GM18517 (cell line): ENCODE measurements around the gene KDM1A.

Experiments
- ATAC-seq: cut with Tn5 transposase; IDR thresholded peaks from one replicate; pipeline ENCODE4 v1.9.1; 2021; ENCODE audit warnings: mild to moderate bottlenecking, moderate library complexity; ENCODE audit not compliant: unreplicated experiment

Gene KDM1A

GRCh38 chr1:23103001-23103889, 84.0 kb downstream of the KDM1A start:
- ATAC-seq, result no peak

DNA sequence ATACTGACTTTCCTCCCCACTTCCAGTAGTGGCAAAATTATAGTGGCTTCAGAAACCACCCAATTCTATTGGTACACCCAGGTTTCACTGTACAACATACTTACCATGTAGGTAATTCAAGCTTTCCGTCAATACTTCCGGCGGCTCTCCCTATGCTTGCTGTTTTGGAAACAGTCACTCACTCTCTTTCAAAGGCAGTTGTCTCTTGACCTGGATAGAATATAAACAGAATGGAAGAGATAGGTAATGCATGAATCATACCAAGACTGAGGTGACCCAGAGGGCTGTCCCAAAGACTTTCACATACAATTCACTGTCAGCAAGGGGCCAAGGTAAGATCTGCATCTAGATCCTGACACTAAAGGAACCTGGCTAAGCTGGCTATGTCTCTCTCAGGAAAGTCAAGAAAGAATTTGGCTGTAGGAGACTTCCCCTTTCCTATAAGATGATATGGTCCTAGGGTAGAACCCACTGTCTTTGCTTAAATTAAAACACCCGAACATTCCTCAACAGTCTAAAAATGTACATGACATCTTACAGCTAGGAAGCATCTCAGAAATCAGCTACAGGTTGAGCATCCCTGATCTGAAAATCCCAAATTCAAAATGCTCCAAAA, 89.8 kb downstream of the KDM1A start:
- no peak for ATAC-seq

- no peak for ATAC-seq
These were observed 91.1 kb downstream of the KDM1A start for GRCh38 chr1:23110391-23110790.

- ATAC-seq, result no peak
These were observed 92.6 kb downstream of the KDM1A start for GRCh38 chr1:23111600-23112535.

DNA sequence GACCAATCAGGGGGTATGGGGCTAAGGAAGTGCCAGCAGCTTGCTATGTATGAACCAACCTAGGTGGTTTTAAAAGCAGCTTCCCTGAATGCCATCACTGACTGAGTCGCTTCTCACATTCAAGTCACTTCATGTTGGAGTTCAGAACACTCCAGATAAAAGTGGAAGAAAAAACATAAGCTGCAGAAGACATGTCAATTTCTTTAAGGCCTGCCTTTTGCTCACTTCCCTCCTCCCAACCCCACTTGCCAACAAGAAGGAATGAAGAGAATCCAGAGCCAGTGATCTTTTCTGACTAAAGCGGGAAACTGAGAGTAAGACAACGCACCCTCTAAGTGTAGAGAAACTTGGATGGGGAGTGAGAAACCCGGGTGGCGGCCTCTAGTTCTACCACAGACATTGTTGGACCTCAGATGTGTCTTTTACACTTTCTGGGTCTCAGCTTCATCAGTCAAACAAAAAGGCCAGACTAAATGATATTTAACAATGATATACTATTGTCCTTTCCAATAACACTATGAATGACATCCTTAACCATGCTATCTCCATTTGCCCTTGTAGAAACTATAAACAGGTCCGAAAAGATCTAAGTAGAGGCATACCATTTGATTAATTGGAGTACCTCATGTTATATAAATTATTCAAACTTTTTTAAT, 95.3 kb downstream of the KDM1A start:
- ATAC-seq, result no peak

DNA sequence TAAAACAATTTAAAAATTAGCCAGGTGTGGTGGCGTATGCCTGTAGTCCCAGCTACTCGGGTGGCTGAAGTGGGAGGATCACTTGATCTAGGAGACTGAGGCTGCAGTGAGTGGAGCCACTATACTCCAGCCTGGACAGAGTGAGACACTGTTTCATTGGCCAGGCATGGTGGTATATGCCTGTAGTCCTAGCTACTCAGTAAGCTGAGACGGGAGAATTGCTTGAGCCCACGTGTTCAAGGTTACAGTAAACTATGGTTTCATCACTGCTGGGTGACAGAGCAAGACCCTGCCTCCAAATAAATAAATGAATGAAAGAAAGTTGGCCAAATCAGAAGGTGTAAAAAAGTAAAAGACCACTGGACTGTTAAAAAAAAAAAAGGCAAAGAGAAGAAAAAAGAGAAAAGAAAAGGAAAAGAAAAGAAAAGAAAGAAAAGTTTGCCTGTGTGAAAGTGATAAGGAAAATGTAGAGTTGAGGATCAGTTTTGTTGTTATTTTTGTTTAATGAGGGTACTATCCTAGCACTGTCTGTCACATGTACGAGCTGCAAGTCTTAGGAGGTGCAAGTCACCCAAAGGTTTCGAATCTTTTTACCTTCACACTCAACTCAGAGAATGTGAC, 97.1 kb downstream of the KDM1A start:
- no peak for ATAC-seq

DNA sequence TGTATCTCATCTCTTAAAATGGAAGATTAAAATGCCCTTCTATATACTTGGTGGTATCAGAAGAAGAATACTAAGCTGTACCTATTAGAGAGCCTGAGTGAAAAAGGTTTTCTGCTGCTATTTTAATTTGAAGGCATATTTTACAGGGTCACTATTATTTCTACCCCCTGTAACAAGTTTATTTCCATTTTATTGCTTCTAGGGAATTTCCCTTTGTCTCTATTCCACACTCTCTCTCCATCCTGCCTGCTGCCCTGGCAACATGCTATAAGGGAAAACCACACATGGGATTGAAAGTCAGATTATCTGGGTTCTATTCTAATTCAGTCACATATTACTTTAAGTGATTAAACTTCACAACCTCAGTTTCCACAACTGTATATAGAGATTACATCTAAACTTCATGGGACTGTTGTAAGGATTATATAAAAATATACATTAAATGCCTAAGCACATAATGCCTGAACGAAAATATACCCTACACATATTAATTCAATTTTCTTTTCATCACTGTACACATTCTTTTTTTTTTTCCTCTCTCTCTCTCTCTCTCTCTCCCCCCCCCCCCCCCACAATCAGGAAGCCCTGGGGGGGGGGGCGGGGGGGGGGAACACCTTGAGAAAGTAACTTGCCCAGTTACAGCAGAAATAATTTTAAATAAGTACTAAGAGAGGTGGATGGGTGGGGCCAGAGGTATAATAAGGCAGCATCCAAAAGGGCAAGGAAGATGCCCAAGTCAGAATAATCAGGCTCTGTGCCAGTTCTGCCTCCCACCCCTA, 97.8 kb downstream of the KDM1A start:
- ATAC-seq, result no peak

DNA sequence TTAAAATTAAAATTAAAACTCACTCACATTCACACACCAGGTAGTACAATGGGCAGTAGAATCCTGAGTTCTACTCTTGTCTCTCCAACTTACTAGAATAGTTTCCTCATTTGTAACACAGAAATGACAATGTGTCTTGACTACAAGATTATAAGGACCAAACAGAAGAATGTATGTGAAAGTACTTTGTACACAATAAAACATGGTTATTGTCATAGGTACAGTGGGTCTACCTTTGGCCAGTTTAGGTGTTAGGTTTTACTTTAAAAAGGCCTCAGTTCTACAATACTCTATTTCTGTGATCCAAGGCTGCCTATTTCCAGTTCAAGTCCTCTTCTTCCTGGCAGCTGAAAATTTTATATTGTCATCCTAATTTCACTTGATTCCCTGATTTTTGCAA, 99.1 kb downstream of the KDM1A start:
- no peak for ATAC-seq

- no peak for ATAC-seq
These were observed 99.9 kb downstream of the KDM1A start for GRCh38 chr1:23118957-23119792.

- no peak for ATAC-seq
These were observed 101.1 kb downstream of the KDM1A start for GRCh38 chr1:23120383-23120782.

- ATAC-seq, result no peak
These were observed 102.9 kb downstream of the KDM1A start for GRCh38 chr1:23122023-23122748.

- ATAC-seq, result no peak
These were observed 103.5 kb downstream of the KDM1A start for GRCh38 chr1:23122796-23123195.

- ATAC-seq, result no peak
These were observed 104.3 kb downstream of the KDM1A start for GRCh38 chr1:23123528-23123927.

DNA sequence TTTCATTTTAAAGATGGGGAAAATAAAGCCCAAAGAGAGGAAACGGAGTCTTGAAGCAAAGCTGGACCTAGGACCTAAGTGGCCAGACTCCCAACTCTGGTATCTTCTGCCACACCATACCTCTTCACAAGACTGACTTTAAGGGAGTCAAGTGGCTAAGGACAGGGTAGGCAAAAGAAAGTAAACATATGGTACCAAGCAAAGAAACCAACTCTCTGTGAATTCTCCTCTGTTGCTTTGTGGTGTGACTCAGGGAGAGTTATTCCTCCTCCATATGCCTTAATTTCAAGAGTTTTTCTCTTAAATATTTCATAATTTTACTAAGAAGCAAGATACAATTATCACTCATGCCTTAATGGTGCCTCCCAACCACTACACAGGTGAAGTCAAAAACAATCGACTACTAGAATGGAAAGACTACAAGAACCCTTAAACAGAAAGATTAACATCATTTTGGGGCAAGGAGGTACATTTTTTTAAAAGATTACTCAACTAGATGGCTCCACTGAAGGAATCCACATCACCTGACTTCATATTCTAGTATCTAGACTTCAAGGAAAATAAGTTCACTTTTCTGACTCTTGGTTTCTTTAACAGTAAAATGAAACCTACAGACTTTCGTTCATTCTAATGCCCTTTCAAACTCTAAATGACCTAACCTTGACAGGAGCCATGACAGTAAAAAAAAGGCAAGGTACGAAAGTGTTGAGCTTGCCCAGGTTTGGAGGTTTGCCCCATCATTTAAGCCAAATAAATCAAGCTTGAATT, 105.2 kb downstream of the KDM1A start:
- no peak for ATAC-seq

GRCh38 chr1:23125489-23125888, 106.2 kb downstream of the KDM1A start:
- no peak for ATAC-seq

- no peak for ATAC-seq
These were observed 106.9 kb downstream of the KDM1A start for GRCh38 chr1:23126200-23126599.

DNA sequence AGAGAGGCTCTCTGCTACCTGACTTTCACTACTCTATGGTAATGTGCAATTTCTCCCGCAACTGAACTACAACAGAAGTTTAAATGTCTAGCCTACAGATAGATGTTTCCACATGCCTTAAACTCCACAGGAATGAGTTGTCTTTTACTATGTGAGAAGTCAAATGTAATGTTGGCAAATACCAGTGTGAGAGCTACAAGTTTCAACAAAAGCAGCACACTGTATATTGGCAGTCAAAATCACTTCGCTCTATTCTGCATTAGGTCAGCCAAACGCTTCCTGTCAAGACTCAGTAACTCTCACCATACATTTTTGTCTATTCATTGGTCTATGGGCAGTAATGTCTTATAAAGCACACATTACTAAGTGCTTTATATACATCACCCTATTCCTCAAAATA, 107.5 kb downstream of the KDM1A start:
- no peak for ATAC-seq
